T-helper 1 cell treated with Interleukin-12 subunit alpha and Interleukin-12 subunit beta and Interleukin-4 antibody, amounts not matched to agents 30 ng/mL and 1 ng/mL, for 36 hours (primary cell): ENCODE results near the gene RARRES2. TPM values are rescaled to one million over a fixed set of nuclear protein-coding genes. Genes with fewer than 3 reads are reported as not detected.

Source experiments
- intact Hi-C: fragments of 100-400 bp; cut with micrococcal nuclease; formaldehyde crosslinking; loops from one replicate; pipeline ENCODE4 v1.15.1; 2024
- total RNA-seq: library from RNA; stranded (reverse); gene quantifications from 2 replicates; pipeline ENCODE4 v1.2.3, GENCODE V29; 2022

Gene RARRES2
- total RNA-seq, 1 donor from 2014 or later: not detected

GRCh38 chr7:150377635-150378034, 36.2 kb upstream of the RARRES2 start:
- intact Hi-C loops: loop anchor here (1.0 to 10.0 kb wide), 5 partner anchors 8 to 707 kb away; partner anchors contain the start of genes AGAP3, ATP6V0E2, FASTK and GIMAP8

GRCh38 chr7:150377196-150377595, 35.8 kb upstream of the RARRES2 start:
- intact Hi-C loops: loop anchor here (5.0 to 10.0 kb wide), 3 partner anchors 140 to 708 kb away; partner anchors contain the start of genes AGAP3, ATP6V0E2, FASTK and TMUB1

- intact Hi-C loops: loop anchor here (5.0 to 10.0 kb wide), 3 partner anchors 141 to 708 kb away; partner anchors contain the start of genes AGAP3, ATP6V0E2, FASTK and TMUB1
These were observed 35.1 kb upstream of the RARRES2 start for GRCh38 chr7:150376560-150376959.

GRCh38 chr7:150375662-150376521, 34.5 kb upstream of the RARRES2 start:
- intact Hi-C loops: loop anchor here (5.0 to 10.0 kb wide), 3 partner anchors 141 to 709 kb away; partner anchors contain the start of genes AGAP3, ATP6V0E2, FASTK and TMUB1

GRCh38 chr7:150374472-150374871, 33.0 kb upstream of the RARRES2 start:
- intact Hi-C loops: loop anchor here (10.0 kb wide), 1 partner anchor 710 kb away; the partner anchor contains the start of genes AGAP3, FASTK and TMUB1

- intact Hi-C loops: loop anchor here (10.0 kb wide), 1 partner anchor 711 kb away; the partner anchor contains the start of genes AGAP3, FASTK and TMUB1
These were observed 32.6 kb upstream of the RARRES2 start for GRCh38 chr7:150374026-150374425.

GRCh38 chr7:150373049-150373801, 31.8 kb upstream of the RARRES2 start:
- intact Hi-C loops: loop anchor here (10.0 kb wide), 1 partner anchor 712 kb away; the partner anchor contains the start of genes AGAP3, FASTK and TMUB1

GRCh38 chr7:150372271-150373048, 31.0 kb upstream of the RARRES2 start:
- intact Hi-C loops: loop anchor here (10.0 kb wide), 1 partner anchor 712 kb away; the partner anchor contains the start of genes AGAP3, FASTK and TMUB1

GRCh38 chr7:150371996-150372270, 30.5 kb upstream of the RARRES2 start:
- intact Hi-C loops: loop anchor here (10.0 kb wide), 1 partner anchor 713 kb away; the partner anchor contains the start of genes AGAP3, FASTK and TMUB1

GRCh38 chr7:150371131-150371995, 29.9 kb upstream of the RARRES2 start:
- intact Hi-C loops: loop anchor here (10.0 kb wide), 1 partner anchor 713 kb away; the partner anchor contains the start of genes AGAP3, FASTK and TMUB1

- intact Hi-C loops: loop anchor here (10.0 kb wide), 1 partner anchor 714 kb away; the partner anchor contains the start of genes AGAP3, FASTK and TMUB1
These were observed 29.2 kb upstream of the RARRES2 start for GRCh38 chr7:150370612-150371071.

GRCh38 chr7:150369748-150370501, 28.5 kb upstream of the RARRES2 start:
- intact Hi-C loops: loop anchor here (1.0 to 10.0 kb wide), 3 partner anchors 8 to 715 kb away; partner anchors contain the start of genes AGAP3, FASTK and TMUB1

- intact Hi-C loops: loop anchor here (1.0 to 2.0 kb wide), 5 partner anchors 9 to 52 kb away; a partner anchor contains a TSS
These were observed 27.7 kb upstream of the RARRES2 start for GRCh38 chr7:150368884-150369747.

- intact Hi-C loops: loop anchor here (1.0 to 2.0 kb wide), 4 partner anchors 11 to 53 kb away; a partner anchor contains a TSS
These were observed 26.9 kb upstream of the RARRES2 start, which contains the start of gene REPIN1 for GRCh38 chr7:150368096-150368883. Gene REPIN1, plus strand, starts transcription at chr7:150368822. Its CDS starts 890 bp downstream, at chr7:150369712.

- intact Hi-C loops: loop anchor here (1.0 to 2.0 kb wide), 4 partner anchors 10 to 54 kb away; a partner anchor contains a TSS
These were observed 26.3 kb upstream of the RARRES2 start for GRCh38 chr7:150367677-150368095.

- intact Hi-C loops: no loop called here
These were observed 24.4 kb upstream of the RARRES2 start for GRCh38 chr7:150365673-150366398.
